ENCODE measurements around the gene SEMA5A. TPM values are rescaled to one million over a fixed set of nuclear protein-coding genes. Genes with fewer than 3 reads are reported as not detected.
A peak's percentile ranks its signal among the peaks of the same experiment; 100 is the strongest.

The SEMA5A gene
- polyA plus RNA-seq, 1 of the 3 experiments (the other 2 are of a cell fraction): 0.58 TPM

DNA sequence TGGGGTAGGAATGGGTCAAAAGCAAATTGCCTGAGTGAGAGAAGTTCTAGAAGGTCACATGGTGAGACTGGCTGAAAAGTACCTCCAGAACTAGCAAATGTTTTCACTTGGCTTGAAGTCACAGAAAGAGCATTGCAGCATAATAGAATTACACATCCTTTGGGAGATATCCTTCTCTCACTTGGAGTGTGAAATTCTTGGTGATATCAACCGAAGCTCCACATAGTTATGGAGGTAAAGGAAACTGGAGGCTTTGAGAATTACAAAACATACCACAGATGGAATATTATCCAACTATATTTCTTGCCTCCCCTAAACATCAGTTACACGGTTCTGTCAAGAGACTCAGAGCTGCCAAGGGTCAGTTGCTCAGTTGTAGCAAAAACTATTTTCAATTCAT, 182.4 kb downstream of the SEMA5A start (continued):
- no peak for TF ChIP-seq ZBTB33 (IDR thresholded peaks at IDR 0.05; ENCODE audit: borderline replicate concordance, low read depth)
- TF ChIP-seq, protein P1, sequence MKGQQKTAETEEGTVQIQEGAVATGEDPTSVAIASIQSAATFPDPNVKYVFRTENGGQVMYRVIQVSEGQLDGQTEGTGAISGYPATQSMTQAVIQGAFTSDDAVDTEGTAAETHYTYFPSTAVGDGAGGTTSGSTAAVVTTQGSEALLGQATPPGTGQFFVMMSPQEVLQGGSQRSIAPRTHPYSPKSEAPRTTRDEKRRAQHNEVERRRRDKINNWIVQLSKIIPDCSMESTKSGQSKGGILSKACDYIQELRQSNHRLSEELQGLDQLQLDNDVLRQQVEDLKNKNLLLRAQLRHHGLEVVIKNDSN (IDR thresholded peaks at IDR 0.05; ENCODE audit: borderline replicate concordance, low read depth): no peak
- TF ChIP-seq GABPA (IDR thresholded peaks at IDR 0.05; ENCODE audit: low read depth): no peak
- no peak for TF ChIP-seq FOSL2 (IDR thresholded peaks at IDR 0.05; ENCODE audit: borderline replicate concordance, low read depth)
- TF ChIP-seq RAD21 (IDR thresholded peaks at IDR 0.05; ENCODE audit: low read length): no peak

- 27% methylated on average over 2 of the region's 2 CpGs for WGBS (ENCODE audit: low lambda C conversion rate)
- no peaks in the 10 kb centered on the region for H3K36me3 ChIP-seq (replicated peaks in 1 of 2; ENCODE audit: control insufficient read depth in 1 of 2, insufficient read depth in 2 of 2, low read length in 1 of 2)
- no peaks in the 10 kb centered on the region for H4K20me1 ChIP-seq (ENCODE audit: insufficient read depth)
- TF ChIP-seq EP300 (IDR thresholded peaks at IDR 0.05; ENCODE audit: borderline replicate concordance in 1 of 2, low read depth in 1 of 2, low read length in 1 of 2): 0 out of 4 replicates have a peak, but pooled peaks of 1 of the 2 experiments have one; percentile 35
- no peak for TF ChIP-seq IRF3 (IDR thresholded peaks at IDR 0.05; ENCODE audit: low read depth, low read length)
- peak; percentile 26; the same call in 1 of the 2 replicates for TF ChIP-seq MEF2A (IDR thresholded peaks at IDR 0.05; ENCODE audit: borderline replicate concordance, low read depth)
- TF ChIP-seq TCF12 (IDR thresholded peaks at IDR 0.05): peak; percentile 32
- TF ChIP-seq GATA2 (CRISPR knock-in tag; IDR thresholded peaks at IDR 0.05): peak; percentile 43; the same call in 1 of the 2 replicates
- H3K9ac ChIP-seq: no peak overlapping the region
- no peaks in the 10 kb centered on the region for H3K9me3 ChIP-seq
- H3K4me2 ChIP-seq: peak overlapping the region; percentile 19; the same call in 1 of the 2 replicates
- H3K9me2 ChIP-seq: no peaks in the 10 kb centered on the region
- H3K27me3 ChIP-seq (ENCODE audit: insufficient read depth): no peaks in the 10 kb centered on the region
- POLR2A ChIA-PET: no interaction called here
- H3K27ac ChIP-seq (ENCODE audit: low read depth in 2 of 2, low read length in 1 of 2): peak overlapping the region in 1 of 2 experiments; percentile 50; a peak in 3 of 4 replicates
- H3F3A ChIP-seq (replicated peaks; ENCODE audit: insufficient read depth): no peaks in the 10 kb centered on the region
- no peak overlapping the region for H3K4me3 ChIP-seq (ENCODE audit: low read depth in 2 of 2, low read length in 1 of 2)
- H3K4me1 ChIP-seq (ENCODE audit: control insufficient read depth in 1 of 2, insufficient read depth in 2 of 2, low read depth in 1 of 2, low read length in 1 of 2): peaks cover 9 to 15% of the 10 kb centered on the region in 2 experiments; a peak in 3 of 4 replicates
- CTCF ChIA-PET: interaction anchor here (1.0 kb wide), 1 partner anchor 9 kb away, joined by 4 read pairs; no protein-coding TSS in a partner anchor
- H2AFZ ChIP-seq (ENCODE audit: low read depth): no peak overlapping the region; the same call in 1 of the 2 replicates
- DNase-seq: peak; percentile 11
- H3K79me2 ChIP-seq (ENCODE audit: insufficient read depth): no peaks in the 10 kb centered on the region
These were observed 182.8 kb downstream of the SEMA5A start for GRCh38 chr5:9363026-9363425.

- WGBS (ENCODE audit: low lambda C conversion rate): 61% methylated on average over 3 of the region's 3 CpGs
- POLR2A ChIA-PET: no interaction called here
- CTCF ChIA-PET: interaction anchor here (0.9 to 1.3 kb wide), 3 partner anchors 9 to 13 kb away, joined by 3 to 5 read pairs (median 4); no protein-coding TSS in a partner anchor
- TF ChIP-seq FOXM1 (IDR thresholded peaks at IDR 0.05; ENCODE audit: low read depth): no peak
- TF ChIP-seq, protein P2, sequence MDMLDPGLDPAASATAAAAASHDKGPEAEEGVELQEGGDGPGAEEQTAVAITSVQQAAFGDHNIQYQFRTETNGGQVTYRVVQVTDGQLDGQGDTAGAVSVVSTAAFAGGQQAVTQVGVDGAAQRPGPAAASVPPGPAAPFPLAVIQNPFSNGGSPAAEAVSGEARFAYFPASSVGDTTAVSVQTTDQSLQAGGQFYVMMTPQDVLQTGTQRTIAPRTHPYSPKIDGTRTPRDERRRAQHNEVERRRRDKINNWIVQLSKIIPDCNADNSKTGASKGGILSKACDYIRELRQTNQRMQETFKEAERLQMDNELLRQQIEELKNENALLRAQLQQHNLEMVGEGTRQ (IDR thresholded peaks at IDR 0.05; ENCODE audit: borderline replicate concordance, low read depth, low read length): no peak
- no peak for TF ChIP-seq ZBTB33 (IDR thresholded peaks at IDR 0.05; ENCODE audit: borderline replicate concordance, low read depth)
- no peak for TF ChIP-seq EZH2phosphoT487 (IDR thresholded peaks at IDR 0.05; ENCODE audit: borderline replicate concordance, low read depth)
- no peak for TF ChIP-seq RCOR1 (IDR thresholded peaks at IDR 0.05; ENCODE audit: low read length)
- TF ChIP-seq CHD2 (IDR thresholded peaks at IDR 0.05; ENCODE audit: low read length, partially characterized antibody): no peak
- TF ChIP-seq IRF3 (IDR thresholded peaks at IDR 0.05; ENCODE audit: low read depth, low read length): no peak
- TF ChIP-seq MEF2A (IDR thresholded peaks at IDR 0.05; ENCODE audit: borderline replicate concordance, low read depth): no peak
These were observed 183.3 kb downstream of the SEMA5A start for GRCh38 chr5:9362600-9362999.

More at GRCh38 chr5:9362600-9362999, 183.3 kb downstream of the SEMA5A start:
- peaks cover 9 to 15% of the 10 kb centered on the region in 2 experiments; a peak in 3 of 4 replicates for H3K4me1 ChIP-seq (ENCODE audit: control insufficient read depth in 1 of 2, insufficient read depth in 2 of 2, low read depth in 1 of 2, low read length in 1 of 2)
- no peaks in the 10 kb centered on the region for H3K9me3 ChIP-seq
- no peak overlapping the region; the same call in 1 of the 2 replicates for H2AFZ ChIP-seq (ENCODE audit: low read depth)
- no peak overlapping the region for H3K4me3 ChIP-seq (ENCODE audit: low read depth in 2 of 2, low read length in 1 of 2)
- no peaks in the 10 kb centered on the region for H3F3A ChIP-seq (replicated peaks; ENCODE audit: insufficient read depth)
- no peak overlapping the region for H3K9ac ChIP-seq
- no peaks in the 10 kb centered on the region for H3K9me2 ChIP-seq
- H3K4me2 ChIP-seq: no peak overlapping the region
- H4K20me1 ChIP-seq (ENCODE audit: insufficient read depth): no peaks in the 10 kb centered on the region
- no peaks in the 10 kb centered on the region for H3K79me2 ChIP-seq (ENCODE audit: insufficient read depth)
- peak overlapping the region in 1 of 2 experiments; percentile 50; a peak in 2 of 4 replicates for H3K27ac ChIP-seq (ENCODE audit: low read depth in 2 of 2, low read length in 1 of 2)
- H3K27me3 ChIP-seq (ENCODE audit: insufficient read depth): no peaks in the 10 kb centered on the region
- no peaks in the 10 kb centered on the region for H3K36me3 ChIP-seq (replicated peaks in 1 of 2; ENCODE audit: control insufficient read depth in 1 of 2, insufficient read depth in 2 of 2, low read length in 1 of 2)
- DNase-seq: no peak
